Endothelial cell of umbilical vein (primary cell): ENCODE data around the gene CCNK. TPM values are rescaled to one million over a fixed set of nuclear protein-coding genes. Genes with fewer than 3 reads are reported as not detected.

Source experiments
- BruUV-seq: library from RNA; stranded (reverse); fragments of 400-500 nt; replicated peaks from 2 replicates; lab custom pipeline; 2021; lab: Mats Ljungman, UMichigan
- CTCF ChIA-PET: fragments of 300-600, 350-600 bp; sonication (Branson Sonifier 250); formaldehyde crosslinking; loops from one replicate; lab custom pipeline; 2021; ENCODE audit warnings: antibody characterized with exemption, inconsistent platforms; lab: Charles Lee
- POLR2A ChIA-PET: fragments of 300-600, 350-600 bp; sonication (Branson Sonifier 250); formaldehyde crosslinking; loops from one replicate; lab custom pipeline; 2021; ENCODE audit warnings: antibody characterized with exemption, inconsistent platforms; lab: Charles Lee
- DNase-seq: peaks from one replicate; pipeline ENCODE4 v3.0.0-alpha.2; 2011; ENCODE audit warnings: low read depth, low spot score
- FAIRE-seq: peaks from 2 replicates; lab custom pipeline; 2011; peaks lifted over from hg19 to GRCh38; lab: Jason Lieb, UNC
- H2AFZ ChIP-seq: 2 replicates; pipeline ENCODE4 v1.6.0; 2012; ENCODE audit warnings: low read depth, low read length, control low read depth, inconsistent platforms
- H3K27ac ChIP-seq: 2 replicates; pipeline ENCODE4 v1.5.1; 2011; ENCODE audit warnings: low read depth, mild to moderate bottlenecking, control low read depth, low read length, moderate library complexity; ENCODE audit not compliant: insufficient read depth
- H3K27me3 ChIP-seq, 2 experiments: 2 replicates each; pipeline versions ENCODE4 v1.6.0 to v1.6.1; 2011; ENCODE audit warnings: low read length in 2 of 2, mixed read lengths in 1 of 2; ENCODE audit not compliant: control insufficient read depth in 2 of 2, insufficient read depth in 2 of 2
- H3K36me3 ChIP-seq, 2 experiments: 2 replicates in 1 of 2; 3 replicates in 1 of 2; pipeline ENCODE4 v1.5.1; 2011; ENCODE audit warnings: low read length in 2 of 2, mild to moderate bottlenecking in 1 of 2, moderate library complexity in 1 of 2; ENCODE audit not compliant: control insufficient read depth in 2 of 2, insufficient read depth in 2 of 2; ENCODE audit errors: extremely low read depth in 1 of 2
- H3K4me1 ChIP-seq: 3 replicates; pipeline ENCODE4 v1.5.1; 2011; ENCODE audit warnings: mild to moderate bottlenecking, low read length; ENCODE audit not compliant: control insufficient read depth, insufficient read depth; ENCODE audit errors: extremely low read depth
- H3K4me2 ChIP-seq: 2 replicates; pipeline ENCODE4 v1.6.1; 2011; ENCODE audit warnings: low read length, control low read depth, mixed read lengths; ENCODE audit not compliant: insufficient read depth
- H3K4me3 ChIP-seq, 3 experiments: fragments of 200-600 bp in 1 of 3; sonication (generic), shearing (Covaris generic) in 1 of 3; replicated peaks in 1 of 3; 2 replicates each; pipeline ENCODE4 v1.5.1; 2011 to 2016; ENCODE audit warnings: control low read depth in 3 of 3, low read length in 3 of 3, mild to moderate bottlenecking in 2 of 3, inconsistent platforms in 1 of 3, low read depth in 1 of 3, moderate library complexity in 1 of 3; ENCODE audit not compliant: insufficient read depth in 1 of 3
- H3K79me2 ChIP-seq: 2 replicates; pipeline ENCODE4 v1.6.0; 2012; ENCODE audit warnings: low read length, inconsistent platforms; ENCODE audit not compliant: control insufficient read depth, insufficient read depth
- H3K9ac ChIP-seq: replicated peaks from 2 replicates; pipeline ENCODE3; 2011; ENCODE audit warnings: low read length, control low read depth; ENCODE audit not compliant: insufficient read depth; ENCODE audit errors: extremely low read depth
- H3K9me1 ChIP-seq: replicated peaks from 3 replicates; pipeline ENCODE4 v1.6.0; 2011; ENCODE audit warnings: mild to moderate bottlenecking, low read length; ENCODE audit not compliant: control insufficient read depth, insufficient read depth; ENCODE audit errors: extremely low read depth
- H3K9me3 ChIP-seq: replicated peaks from 2 replicates; pipeline ENCODE4 v1.5.1; 2012; ENCODE audit warnings: low read length, inconsistent platforms; ENCODE audit not compliant: control insufficient read depth, insufficient read depth
- H4K20me1 ChIP-seq: replicated peaks from 2 replicates; pipeline ENCODE3; 2011; ENCODE audit warnings: mild to moderate bottlenecking, low read length; ENCODE audit not compliant: control insufficient read depth, insufficient read depth; ENCODE audit errors: extremely low read depth
- CTCF ChIP-seq, 2 donors: IDR thresholded peaks; 1 replicate in 1 of 2; 2 replicates in 1 of 2; pipeline ENCODE4 v1.5.1; 2011; ENCODE audit warnings: low read length in 2 of 2, mild to moderate bottlenecking in 2 of 2, moderate library complexity in 2 of 2, control low read depth in 1 of 2, inconsistent platforms in 1 of 2, low read depth in 1 of 2; ENCODE audit not compliant: insufficient read depth in 1 of 2; ENCODE audit errors: extremely low read depth in 1 of 2
- EZH2 ChIP-seq: IDR thresholded peaks from 2 replicates; pipeline ENCODE4 v1.6.1; 2012; ENCODE audit warnings: borderline replicate concordance, low read depth, mild to moderate bottlenecking, moderate library complexity, low read length, inconsistent platforms; ENCODE audit not compliant: severe bottlenecking
- FOS ChIP-seq: IDR thresholded peaks from 2 replicates; pipeline ENCODE4 v1.6.1; 2011; ENCODE audit warnings: mild to moderate bottlenecking, low read length, moderate library complexity, borderline replicate concordance; ENCODE audit not compliant: insufficient read depth
- GATA2 ChIP-seq: IDR thresholded peaks from 2 replicates; pipeline ENCODE4 v1.7.0; 2011; ENCODE audit warnings: low read depth, mild to moderate bottlenecking, moderate library complexity, mixed read lengths, low read length; ENCODE audit not compliant: insufficient read length, insufficient read depth
- MAX ChIP-seq: IDR thresholded peaks from 2 replicates; pipeline ENCODE4 v1.6.1; 2011; ENCODE audit not compliant: insufficient read depth, insufficient read length
- dilution Hi-C: fragments of 300-500 bp; cut with MboI; formaldehyde crosslinking; loops from one replicate; pipeline ENCODE4 v1.15.0; 2019; ENCODE audit warnings: low sequenced_read_pairs; ENCODE audit not compliant: extremely low pct_ligation_motif_present
- intact Hi-C: fragments of 100-400 bp; cut with micrococcal nuclease; formaldehyde crosslinking; loops from one replicate; pipeline ENCODE4 v1.10.0; 2022
- polyA plus RNA-seq, 4 experiments: library from polyadenylated mRNA; depleted of rRNA in 3 of 4; stranded (reverse) in 3 of 4; unstranded in 1 of 4; fragments of >200 nt; gene quantifications; 2 replicates each; pipeline versions ENCODE4 v1.2.1 to v1.2.3, GENCODE V29; 2011 to 2012; ENCODE audit warnings: missing spikeins in 1 of 4
- total RNA-seq: library from RNA; stranded (reverse); gene quantifications from 2 replicates; pipeline ENCODE4 v1.2.3, GENCODE V29; 2021

CCNK gene
- total and polyA plus RNA-seq, 2 donors (not counting 3 experiments of a cell fraction or from before 2014, with no cell fraction given): 11.9 to 59.3 TPM

GRCh38 chr14:99534863-99535262, 53.7 kb downstream of the CCNK start:
- Histone ChIP-seq H3K4me1 (peaks cover 26% of the 10 kb centered on the region), H3K79me2 (no peaks in the 10 kb centered on the region), H3K4me2 (no peak overlapping the region), H3K9me3 (no peaks in the 10 kb centered on the region), H2AFZ (no peak overlapping the region), H4K20me1 (no peaks in the 10 kb centered on the region), H3K4me3 (no peak overlapping the region), H3K27ac (no peak overlapping the region), H3K27me3 (no peaks in the 10 kb centered on the region), H3K9me1 (no peaks in the 10 kb centered on the region), H3K36me3 (no peaks in the 10 kb centered on the region), H3K9ac (no peak overlapping the region)
- BruUV-seq: no TSS peak
- intact Hi-C loops (loop anchor here (10.0 kb wide), 1 partner anchor 220 kb away; no protein-coding TSS in a partner anchor), dilution Hi-C loops (no loop called here)
- ChIA-PET POLR2A (no interaction called here), CTCF (interaction anchor here (1.2 kb wide), 1 partner anchor 9 kb away, joined by 3 read pairs; no protein-coding TSS in a partner anchor)
- DNase-seq (no peak), FAIRE-seq (no peak)
- TF ChIP-seq MAX (no peak), CTCF (IDR thresholded peaks at IDR 0.05; ENCODE audit: extremely low read depth in 1 of 2, insufficient read depth in 1 of 2, low read depth in 1 of 2, low read length in 2 of 2) (no peak), EZH2 (no peak), FOS (no peak), GATA2 (no peak)
